Retinal pigment epithelial cell (primary cell): Measurements from ENCODE around the gene AP5S1.
A peak's percentile ranks its signal among the peaks of the same experiment; 100 is the strongest.
"Not testable (repeated sequence)": the region's sequence is repeated elsewhere in the genome, so short reads cannot be mapped to it uniquely, and the experiment has no call there.

Source experiments
- DNase-seq: peaks from one replicate; pipeline ENCODE4 v3.0.0-alpha.2; 2010; ENCODE audit warnings: low read depth
- H3K4me3 ChIP-seq: 2 replicates; pipeline ENCODE4 v1.5.1; 2011; ENCODE audit warnings: mild to moderate bottlenecking, low read length, control low read depth, moderate library complexity
- TF ChIP-seq, protein P1 (sequence below): conservative IDR thresholded peaks from 2 replicates; pipeline ENCODE4 v1.5.1; 2011; ENCODE audit warnings: low read depth, low read length, control low read depth, inconsistent platforms

Gene AP5S1

GRCh38 chr20:3842348-3842930 lies 22.1 kb downstream of the AP5S1 start:
- DNase-seq, result no peak
- TF ChIP-seq, protein P1, sequence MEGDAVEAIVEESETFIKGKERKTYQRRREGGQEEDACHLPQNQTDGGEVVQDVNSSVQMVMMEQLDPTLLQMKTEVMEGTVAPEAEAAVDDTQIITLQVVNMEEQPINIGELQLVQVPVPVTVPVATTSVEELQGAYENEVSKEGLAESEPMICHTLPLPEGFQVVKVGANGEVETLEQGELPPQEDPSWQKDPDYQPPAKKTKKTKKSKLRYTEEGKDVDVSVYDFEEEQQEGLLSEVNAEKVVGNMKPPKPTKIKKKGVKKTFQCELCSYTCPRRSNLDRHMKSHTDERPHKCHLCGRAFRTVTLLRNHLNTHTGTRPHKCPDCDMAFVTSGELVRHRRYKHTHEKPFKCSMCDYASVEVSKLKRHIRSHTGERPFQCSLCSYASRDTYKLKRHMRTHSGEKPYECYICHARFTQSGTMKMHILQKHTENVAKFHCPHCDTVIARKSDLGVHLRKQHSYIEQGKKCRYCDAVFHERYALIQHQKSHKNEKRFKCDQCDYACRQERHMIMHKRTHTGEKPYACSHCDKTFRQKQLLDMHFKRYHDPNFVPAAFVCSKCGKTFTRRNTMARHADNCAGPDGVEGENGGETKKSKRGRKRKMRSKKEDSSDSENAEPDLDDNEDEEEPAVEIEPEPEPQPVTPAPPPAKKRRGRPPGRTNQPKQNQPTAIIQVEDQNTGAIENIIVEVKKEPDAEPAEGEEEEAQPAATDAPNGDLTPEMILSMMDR, result no peak
- H3K4me3 ChIP-seq, result no peak overlapping the region

DNA sequence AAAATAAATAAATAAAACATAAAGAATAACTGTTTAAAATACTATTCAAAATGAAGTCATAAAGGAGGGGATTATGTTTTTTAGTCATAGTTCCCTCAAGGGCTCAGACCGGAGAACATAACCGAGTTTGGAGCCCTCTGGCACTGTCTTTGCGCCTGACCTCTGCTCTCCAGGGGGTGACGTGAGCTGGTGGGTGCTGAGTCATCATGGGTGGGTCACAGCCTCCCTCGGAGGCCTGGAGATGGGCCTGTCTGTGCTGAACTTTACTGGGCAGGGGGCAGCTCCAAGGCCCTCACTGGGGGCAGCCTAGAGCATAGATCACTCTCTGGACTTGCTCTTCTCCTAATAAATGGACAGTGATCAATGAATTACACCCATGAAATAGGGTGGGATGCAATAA lies 23.1 kb downstream of the AP5S1 start:
- TF ChIP-seq, protein P1, result no peak
- H3K4me3 ChIP-seq, result no peak overlapping the region
- no peak for DNase-seq

DNA sequence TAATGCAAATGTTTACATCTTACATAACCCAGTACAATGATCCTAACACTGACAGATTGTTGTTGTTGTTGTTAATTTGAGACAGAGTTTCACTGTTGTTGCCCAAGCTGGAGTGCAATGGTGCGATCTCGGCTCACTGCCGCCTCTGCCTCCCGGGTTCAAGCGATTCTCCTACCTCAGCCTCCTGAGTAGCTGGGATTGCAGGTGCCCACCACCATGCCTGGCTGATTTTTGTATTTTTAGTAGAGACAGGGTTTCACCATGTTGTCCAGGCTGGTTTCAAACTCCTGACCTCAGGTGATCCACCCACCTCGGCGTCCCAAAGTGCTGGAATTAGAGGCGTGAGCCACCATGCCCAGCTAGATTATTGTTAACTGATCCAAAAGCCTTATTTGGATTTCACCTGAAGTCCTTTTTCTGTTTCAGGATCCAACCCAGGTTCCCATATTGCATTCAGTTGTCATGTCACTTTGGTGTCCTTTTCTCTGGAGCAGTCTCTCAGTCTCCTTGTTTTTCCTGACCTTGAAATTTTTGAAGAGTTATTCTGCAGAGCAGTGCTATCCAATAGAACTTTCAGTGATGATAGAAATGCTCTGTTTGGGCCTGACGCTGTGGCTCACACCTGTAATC lies 23.8 kb downstream of the AP5S1 start:
- not testable (repeated sequence) for H3K4me3 ChIP-seq, DNase-seq

DNA sequence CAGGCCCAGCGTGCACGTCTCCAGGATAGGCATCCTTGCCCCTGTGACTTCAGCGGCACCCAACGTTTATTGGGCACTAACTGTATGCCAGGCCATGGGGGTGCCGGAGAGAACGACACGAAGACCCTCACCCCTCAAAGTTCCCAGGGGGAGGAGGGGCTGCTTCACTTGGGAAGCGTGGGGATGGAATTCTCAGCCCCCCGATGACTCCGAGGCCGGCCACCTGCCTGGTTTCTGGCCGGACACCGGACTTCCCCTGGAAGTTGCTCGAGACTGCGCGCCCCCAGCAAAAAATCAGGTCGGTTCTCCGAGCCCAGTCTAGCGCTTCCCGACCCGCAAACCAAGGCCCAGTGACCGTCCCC lies 26.0 kb downstream of the AP5S1 start:
- TF ChIP-seq, protein P1, result no peak
- DNase-seq, result no peak
- peak overlapping the region; percentile 84 for H3K4me3 ChIP-seq

DNA sequence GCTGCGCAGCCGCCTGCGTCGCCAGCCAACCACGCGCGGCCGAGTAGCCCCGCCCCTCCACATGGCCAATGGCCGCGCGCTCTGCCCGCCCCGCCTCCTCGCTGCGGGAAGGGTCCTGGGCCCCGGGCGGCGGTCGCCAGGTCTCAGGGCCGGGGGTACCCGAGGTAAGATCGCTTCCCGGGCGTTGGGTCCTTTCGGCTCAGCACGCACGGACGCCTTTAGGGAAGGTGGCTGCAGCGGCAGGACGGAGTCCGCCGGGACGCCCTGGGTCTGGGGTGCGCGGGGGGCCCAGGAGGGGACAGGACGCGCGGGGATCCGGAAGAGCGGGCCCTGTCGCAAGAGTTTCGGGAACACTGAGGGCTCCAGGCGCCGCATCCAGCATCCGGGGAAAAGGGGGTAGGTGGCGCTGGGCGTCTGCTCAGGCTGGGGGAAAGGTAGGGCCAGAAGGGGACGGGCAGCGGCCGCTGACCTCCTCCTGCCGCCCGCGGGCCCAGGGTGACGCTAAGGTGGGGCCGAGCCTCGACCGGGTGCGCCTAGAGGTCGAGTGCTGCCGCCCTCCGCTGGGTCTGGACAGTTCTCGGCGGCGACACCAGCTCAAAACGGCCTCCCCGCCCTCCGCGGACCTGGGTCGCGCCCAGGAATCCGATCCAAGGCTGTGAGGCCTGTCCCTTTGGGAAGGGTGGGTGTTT lies 26.5 kb downstream of the AP5S1 start, which contains the start of gene MAVS:
Gene MAVS (plus strand): TSS at position 95 of the 689 bp plus-strand sequence. CDS start 7,791 bp downstream, outside the sequence.
- H3K4me3 ChIP-seq, result peak within 1 kb of the TSS; percentile 84
- DNase-seq, result no peak
- TF ChIP-seq, protein P1, result no peak

GRCh38 chr20:3847429-3847940 lies 27.1 kb downstream of the AP5S1 start:
- TF ChIP-seq, protein P1, result no peak
- DNase-seq, result no peak
- H3K4me3 ChIP-seq, result peak overlapping the region; percentile 84

DNA sequence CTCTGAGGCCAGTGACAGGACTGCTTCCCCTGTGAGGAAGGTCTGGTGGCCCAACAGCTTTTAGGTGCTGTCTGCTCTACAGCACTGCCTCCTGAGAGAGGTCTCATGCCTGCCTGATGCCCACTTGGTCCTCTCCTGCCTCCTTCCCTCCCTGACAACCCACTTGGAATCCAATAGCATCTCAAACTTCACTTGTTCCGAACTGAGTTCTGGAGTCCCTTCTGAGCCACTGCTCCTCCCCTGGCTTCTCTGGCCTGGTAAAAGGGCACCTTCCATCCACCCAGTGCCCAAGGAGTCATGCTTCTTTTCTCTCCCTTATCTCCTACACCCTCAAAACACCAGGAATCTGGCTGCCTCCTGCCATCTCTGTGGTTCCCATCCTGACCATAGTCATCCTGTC lies 28.2 kb downstream of the AP5S1 start:
- DNase-seq, result no peak
- H3K4me3 ChIP-seq, result no peak overlapping the region
- TF ChIP-seq, protein P1, result no peak
